ENCODE data around the gene NDUFA5.
"Not testable (repeated sequence)": the region's sequence is repeated elsewhere in the genome, so short reads cannot be mapped to it uniquely, and the experiment has no call there.

- not testable (repeated sequence) for TF ChIP-seq POLR2AphosphoS5 (IDR thresholded peaks at IDR 0.05; ENCODE audit: borderline replicate concordance, low read depth, low read length); EZH2 (IDR thresholded peaks at IDR 0.05); FOXP2 (optimal IDR thresholded peaks at IDR 0.05; ENCODE audit: control extremely low read depth, extremely low read length, insufficient read depth)
Observed at GRCh38 chr7:123552134-123552533, 5.5 kb downstream of the NDUFA5 start.
